ENCODE measurements around the gene TECPR2.
A peak's percentile ranks its signal among the peaks of the same experiment; 100 is the strongest.
"Not testable (repeated sequence)": the region's sequence is repeated elsewhere in the genome, so short reads cannot be mapped to it uniquely, and the experiment has no call there.

TECPR2 gene

DNA sequence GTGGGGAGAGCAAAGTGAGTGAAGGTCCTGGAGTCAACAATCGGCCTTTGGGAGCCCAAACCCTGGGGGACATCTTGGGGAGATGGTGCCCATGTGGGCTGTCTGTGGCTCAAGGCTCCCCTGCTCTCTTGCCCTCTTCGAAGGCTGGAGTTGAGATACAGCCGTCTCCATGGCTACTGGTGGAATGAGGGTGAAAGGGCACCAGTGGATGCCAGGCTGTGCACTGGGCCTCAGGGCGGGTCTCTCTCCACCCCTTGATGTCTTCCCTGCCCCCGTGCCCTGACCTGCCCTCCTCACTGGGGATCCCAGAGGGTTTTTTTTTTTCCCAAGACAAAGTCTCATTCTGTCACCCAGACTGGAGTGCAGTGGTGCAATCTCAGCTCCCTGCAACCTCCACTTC is 148.8 kb downstream of the TECPR2 start:
- no peak for DNase-seq

DNA sequence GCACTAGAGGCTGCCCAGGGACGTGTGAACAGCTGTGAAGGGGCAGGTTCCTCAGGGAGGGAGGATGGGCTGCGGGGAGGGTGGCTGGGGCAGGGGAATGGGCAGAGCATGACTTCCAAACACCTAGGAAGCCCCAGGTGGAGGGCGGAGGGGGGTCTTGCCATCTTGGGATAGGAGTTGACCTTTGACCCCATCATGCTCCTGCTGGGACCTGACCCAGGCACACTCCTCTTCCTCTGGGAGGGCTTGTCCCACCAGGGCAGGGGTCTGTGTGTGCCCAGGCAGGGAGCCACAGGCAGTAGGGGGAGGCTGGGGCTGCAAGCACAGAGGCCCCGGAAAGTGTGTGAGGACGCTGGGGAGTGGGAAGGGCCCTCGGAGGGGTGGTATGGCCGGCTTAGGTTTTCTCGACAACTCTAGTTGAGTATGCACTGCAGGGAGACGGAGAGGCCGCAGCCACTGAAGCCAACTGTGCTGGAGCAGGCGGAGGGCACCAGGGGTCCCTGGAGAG is 150.1 kb downstream of the TECPR2 start:
- DNase-seq = no peak

GRCh38 chr14:102513899-102514772 is 151.4 kb downstream of the TECPR2 start:
- no peak for DNase-seq

GRCh38 chr14:102514987-102515733 is 152.4 kb downstream of the TECPR2 start:
- DNase-seq = no peak

DNA sequence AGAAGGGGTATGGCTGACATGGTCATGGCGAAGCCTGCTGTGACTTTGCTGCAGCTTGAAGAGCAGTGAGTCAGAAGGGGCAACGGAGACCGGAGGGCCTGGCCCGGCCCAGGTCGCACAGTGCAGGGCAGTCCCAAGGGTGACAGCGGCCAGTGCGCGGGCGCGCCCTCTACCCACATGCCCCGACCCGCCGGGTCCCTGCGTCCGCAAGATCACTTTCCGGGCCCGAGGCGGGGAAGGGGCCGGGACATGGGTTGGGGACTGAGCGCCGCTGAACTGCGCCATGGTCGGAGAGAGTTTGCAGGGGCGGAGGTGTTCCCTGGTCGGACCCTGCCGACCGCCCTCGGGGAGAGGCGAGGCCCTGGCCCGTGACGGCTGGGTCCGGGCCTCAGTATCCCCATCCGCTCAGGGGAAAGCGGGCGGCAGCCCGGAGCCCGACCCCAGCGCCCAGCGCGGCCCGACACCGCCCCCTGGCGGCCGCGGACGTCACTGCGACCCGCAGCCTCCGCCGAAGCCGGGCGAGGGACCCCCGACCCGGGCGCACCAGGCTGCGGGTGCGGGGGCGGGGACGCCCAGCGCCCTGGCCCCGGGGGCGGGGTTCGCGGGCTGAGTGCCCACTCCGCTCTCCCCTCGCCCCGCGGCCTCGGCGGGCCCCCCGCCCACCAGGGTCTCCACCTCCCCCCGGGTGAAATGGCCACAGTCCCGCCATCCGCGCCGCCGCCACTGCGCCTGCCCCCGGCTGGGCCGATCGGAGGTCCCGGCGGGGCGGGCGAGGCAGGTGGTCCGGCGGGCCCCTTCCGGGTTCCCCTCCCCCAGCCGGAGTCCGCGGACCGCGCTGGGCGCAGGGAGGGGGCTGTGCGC is 154.0 kb downstream of the TECPR2 start:
- no peak for DNase-seq

DNA sequence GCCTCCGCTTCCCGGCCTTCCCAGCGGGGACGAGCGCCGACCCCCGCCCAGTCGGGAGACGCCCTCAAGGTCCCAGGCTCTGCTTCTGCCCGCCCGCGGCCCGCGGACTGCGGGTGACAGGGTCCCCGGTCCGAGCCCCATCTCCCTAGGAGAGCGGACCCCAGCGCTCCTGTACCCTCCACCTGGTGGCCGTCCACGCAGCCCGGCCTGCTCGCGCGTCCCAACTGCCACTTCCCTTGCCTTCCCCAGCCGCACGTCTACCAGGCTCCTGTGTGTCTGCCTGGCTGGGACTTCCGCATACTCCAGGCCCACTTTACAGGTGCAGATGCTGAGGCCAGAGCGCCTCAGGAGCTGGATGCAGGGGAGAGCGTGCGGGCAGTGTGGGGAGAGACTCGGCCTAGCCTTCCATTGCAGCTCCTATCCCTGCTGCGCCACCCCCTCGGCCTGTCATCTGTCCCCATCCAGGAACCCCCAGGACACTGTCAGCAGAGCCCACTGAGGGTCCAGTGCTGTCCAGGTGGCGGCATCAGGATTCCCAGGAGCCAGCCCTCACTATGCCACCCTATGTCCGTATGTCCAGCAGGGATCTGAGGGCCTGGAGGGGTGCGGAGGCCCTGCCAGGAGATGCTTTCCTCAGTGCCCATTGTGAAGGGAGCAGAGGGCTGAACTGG is 154.8 kb downstream of the TECPR2 start:
- DNase-seq = no peak

DNA sequence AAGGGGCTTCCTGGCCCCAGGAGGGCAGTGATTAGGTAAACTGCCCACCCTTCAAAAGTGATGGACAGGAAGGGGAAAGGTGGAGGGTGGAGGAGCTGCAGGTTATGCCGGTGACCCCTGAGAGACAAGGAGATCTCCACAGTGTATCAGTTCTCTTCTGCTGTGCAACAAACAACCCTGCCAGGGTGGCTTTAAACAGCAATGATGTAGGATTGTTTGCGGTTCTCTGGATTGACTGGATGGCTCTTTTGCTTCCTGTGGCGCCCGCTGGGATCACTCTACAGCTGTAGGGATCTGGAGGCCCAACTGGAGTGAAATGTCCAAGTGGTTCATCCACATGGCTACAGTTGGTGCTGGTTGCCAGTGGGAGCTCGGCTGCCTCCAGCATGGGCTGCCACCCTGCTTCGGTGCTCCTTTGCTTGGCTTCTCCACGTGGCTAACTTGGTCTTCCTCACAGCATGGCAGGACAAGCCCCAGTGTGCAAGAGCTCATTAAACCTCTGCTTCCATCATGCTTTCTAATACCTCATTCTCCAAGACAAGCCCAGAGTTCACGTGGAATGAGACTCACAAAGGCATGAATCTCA is 155.4 kb downstream of the TECPR2 start:
- no peak for DNase-seq

- not testable (repeated sequence) for DNase-seq
Observed at GRCh38 chr14:102519709-102520108, 157.0 kb downstream of the TECPR2 start.

DNA sequence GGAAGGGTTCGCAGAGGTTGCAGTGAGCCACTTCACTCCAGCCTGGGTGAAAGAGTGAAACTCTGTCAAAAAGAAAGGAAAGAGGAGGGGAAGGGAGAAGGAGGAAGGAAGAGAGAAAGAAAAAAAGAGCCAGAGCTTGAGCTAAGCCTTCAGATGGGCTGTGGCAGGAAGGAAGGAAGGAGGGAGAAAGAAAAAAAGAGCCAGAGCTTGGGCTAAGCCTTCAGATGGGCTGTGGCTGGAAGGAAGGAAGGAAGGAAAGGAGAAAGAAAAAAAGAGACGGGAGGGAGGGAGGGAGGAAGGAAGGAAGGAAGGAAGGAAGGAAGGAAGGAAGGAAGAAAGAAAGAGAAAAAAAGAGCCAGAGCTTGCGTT is 160.4 kb downstream of the TECPR2 start:
- DNase-seq = no peak

DNA sequence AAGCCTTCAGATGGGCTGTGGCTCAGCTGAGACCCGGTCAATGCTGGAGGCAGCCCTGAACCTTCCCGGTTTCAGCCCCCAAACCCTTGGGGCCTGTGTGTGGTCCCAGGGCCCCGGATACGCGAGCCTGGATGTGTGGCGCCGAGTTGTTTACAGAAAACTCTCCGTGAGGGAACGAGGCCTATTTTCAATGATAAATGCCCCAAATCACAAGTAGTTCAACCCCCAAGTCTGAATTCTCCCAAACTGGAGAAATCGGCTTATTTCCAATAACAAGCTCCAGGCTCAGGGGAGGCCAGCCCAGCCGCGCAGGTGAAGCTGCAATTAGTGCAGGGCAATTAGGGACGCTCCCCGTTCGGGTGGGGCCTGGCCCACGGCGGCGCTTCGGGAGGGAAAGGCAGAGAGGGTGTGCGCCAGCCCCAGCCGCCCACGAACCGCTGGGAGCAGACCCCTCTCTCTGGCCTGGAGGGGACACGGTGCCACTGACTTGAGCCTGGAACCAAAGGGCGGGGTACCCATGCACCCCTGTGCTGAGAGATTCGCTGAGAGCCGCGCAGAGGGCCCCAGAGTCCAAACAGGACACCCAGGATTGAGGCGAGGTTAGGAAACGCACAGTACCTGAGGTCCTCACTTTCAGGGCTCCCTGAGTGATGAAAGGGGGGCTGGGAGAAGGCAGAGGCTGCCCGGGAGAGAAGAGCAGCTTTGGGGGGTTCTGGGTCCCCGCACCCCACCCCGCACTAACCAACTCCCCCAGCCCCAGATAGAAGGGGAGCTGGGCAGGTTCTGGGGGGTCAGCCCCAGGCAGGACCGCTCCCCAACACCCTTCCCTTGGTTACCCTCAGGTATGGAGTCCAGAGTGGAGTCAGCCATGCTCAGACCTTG is 161.1 kb downstream of the TECPR2 start:
- no peak for DNase-seq

- peak; percentile 95 for DNase-seq
Observed at GRCh38 chr14:102524451-102525218, 161.9 kb downstream of the TECPR2 start.

DNA sequence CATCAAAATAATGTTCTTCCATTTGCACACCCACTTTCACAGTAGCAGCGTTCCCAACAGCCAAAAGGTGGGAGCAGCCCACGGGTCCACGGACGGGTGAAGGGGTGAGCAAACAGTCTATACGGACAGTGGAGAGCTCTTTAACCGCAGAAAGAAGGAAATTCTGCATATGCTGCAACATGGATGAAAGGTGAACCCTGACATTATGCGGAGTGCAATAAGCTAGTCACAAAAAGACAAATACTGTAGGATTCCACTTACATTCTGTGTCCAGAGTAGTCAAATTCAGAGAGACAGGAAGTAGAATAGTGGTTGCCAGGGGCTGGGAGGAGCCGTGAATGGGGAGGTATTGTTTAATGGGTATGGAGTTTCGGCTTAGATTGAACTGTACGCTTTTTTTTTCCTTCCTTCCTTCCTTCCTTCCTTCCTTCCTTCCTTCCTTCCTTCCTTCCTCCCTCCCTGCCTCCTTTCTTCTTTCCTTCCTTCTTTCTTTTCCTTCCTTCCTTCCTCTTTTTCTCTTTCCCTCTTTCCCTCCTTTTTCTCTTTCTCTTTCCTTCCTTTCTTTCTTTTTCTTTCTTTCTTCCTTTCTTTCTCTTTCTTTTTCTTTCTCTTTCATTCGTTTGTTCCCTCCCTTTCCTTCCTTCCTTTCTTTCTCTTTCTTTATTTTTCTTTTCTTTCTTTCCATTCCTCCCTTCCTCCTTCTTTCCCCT is 162.6 kb downstream of the TECPR2 start:
- DNase-seq = peak; percentile 37

DNA sequence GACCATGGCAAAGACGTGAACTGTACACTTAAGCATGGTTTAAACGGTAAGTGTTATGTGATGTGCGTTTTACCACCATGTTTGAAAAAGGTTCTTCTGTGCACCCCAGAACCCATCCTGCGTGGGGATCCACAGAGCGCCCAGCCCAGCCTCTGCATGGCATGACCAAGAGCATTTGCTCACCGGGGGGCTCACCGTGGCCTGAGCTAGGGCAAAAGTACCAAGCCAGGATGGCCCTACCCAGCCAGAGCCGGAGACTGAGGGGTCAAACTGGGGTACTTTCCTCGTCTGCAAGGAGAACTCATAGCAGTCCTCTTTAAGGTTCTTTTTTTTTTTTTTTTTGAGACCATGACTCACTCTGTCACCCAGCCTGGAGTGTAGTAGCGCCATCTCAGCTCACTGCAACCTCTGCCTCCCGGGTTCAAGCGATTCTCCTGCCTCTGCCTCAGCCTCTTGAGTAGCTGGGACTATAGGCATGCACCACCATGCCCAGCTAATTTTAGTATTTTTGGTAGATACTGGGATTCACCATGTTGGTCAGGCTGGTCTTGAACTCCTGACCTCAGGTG is 163.3 kb downstream of the TECPR2 start:
- peak; percentile 35 for DNase-seq

GRCh38 chr14:102528431-102529170 is 165.9 kb downstream of the TECPR2 start:
- DNase-seq = no peak

DNA sequence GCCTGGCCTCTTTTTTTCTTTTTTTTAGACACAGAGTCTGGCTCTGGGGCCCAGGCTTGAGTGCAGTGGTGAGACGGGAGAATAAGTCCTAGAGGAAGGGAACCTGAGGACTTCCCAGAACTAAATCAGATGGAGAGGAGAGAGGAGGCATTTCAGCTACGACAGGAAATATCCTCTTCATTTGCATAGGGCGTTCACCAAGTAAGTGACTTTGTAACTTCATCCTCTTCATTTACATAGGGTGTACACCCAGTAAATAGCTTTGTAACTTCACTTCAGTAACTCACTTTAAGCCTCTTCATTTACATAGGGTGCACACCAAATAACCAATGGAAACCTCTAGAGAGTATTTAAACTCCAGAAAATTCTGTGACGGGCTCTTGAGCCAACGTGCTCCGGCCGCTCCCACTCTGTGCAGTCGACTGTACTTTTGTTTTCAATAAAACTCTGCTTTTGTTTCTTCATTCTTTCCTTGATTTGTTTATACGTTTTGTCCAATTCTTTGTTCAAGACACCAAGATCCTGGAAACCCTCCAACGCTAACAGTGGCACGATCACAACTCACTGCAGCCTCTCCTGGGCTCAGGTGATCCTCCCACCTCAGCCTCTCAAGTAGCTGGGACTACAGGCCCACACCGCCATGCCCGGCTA is 168.2 kb downstream of the TECPR2 start:
- DNase-seq = no peak

GRCh38 chr14:102532204-102532658 is 169.5 kb downstream of the TECPR2 start:
- no peak for DNase-seq

GRCh38 chr14:102537981-102538601 is 175.3 kb downstream of the TECPR2 start:
- DNase-seq = no peak
